SK-N-MC (cell line): ENCODE measurements around the gene EN1.

Experiments used
- EZH2 ChIP-seq: fragments of 200-600 bp; sonication (generic); IDR thresholded peaks from one replicate; pipeline ENCODE4 v1.6.1; 2017; ENCODE audit warnings: antibody characterized with exemption
- FOXP2 ChIP-seq: optimal IDR thresholded peaks from 2 replicates; pipeline ENCODE3; 2011; ENCODE audit warnings: mild to moderate bottlenecking, moderate library complexity; ENCODE audit not compliant: insufficient read depth; ENCODE audit errors: extremely low read length, control extremely low read depth
- POLR2AphosphoS5 ChIP-seq: IDR thresholded peaks from 2 replicates; pipeline ENCODE4 v1.6.1; 2012; ENCODE audit warnings: mild to moderate bottlenecking, low read depth, low read length, borderline replicate concordance

DNA sequence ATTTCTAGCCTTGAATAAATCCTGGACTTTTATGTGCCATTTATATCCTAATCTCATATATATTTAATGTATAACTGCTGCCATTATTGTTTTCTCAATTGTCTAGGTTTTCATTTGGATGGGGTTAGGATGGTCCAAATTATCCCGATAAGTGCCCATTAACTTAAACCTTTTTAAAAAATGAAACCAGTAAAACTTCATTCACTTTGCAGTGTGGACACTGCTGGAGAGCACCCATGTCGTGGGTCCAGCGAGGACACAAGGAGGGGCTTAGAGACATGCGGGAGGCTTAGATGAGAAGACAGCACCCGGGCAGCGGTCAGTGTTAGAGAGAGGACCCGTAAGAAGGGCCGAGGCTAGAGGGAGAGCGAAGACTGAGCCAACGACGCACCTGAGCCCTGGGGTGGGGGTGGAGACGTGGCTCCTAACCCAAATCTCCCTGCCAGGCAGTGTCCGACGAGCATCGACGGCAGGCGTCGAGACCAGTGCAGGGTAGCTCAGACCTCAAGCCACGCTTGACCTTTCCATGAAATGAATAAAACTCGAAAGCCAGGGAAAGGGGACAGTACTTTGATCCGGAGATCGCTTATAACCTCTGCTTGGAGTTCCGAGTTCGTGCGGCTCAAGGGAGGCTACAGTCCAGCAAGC, 9.0 kb upstream of the EN1 start:
- TF ChIP-seq POLR2AphosphoS5 (no peak), EZH2 (no peak), FOXP2 (no peak)
